AG04449 (cell line): ENCODE measurements around the gene BRIP1.

Experiments used
- CTCF ChIA-PET: fragments of 350-600 bp; formaldehyde crosslinking; extraction: SDS; loops from one replicate; lab custom pipeline; 2021; ENCODE audit warnings: antibody characterized with exemption; lab: Yijun Ruan, JAX
- POLR2A ChIA-PET: fragments of 400-600, 350-600 bp; formaldehyde crosslinking; extraction: SDS; loops from one replicate; lab custom pipeline; 2020; ENCODE audit warnings: antibody characterized with exemption, inconsistent platforms; lab: Yijun Ruan, JAX
- DNase-seq: peaks from one replicate; pipeline ENCODE4 v3.0.0-alpha.2; 2010; ENCODE audit warnings: low read depth, low spot score
- H3K4me3 ChIP-seq: 2 replicates; pipeline ENCODE4 v1.5.1; 2011; ENCODE audit warnings: low read depth, mild to moderate bottlenecking, control low read depth, low read length
- TF ChIP-seq, protein P1 (sequence below): IDR thresholded peaks from one replicate; pipeline ENCODE4 v1.5.1; 2011; ENCODE audit warnings: mild to moderate bottlenecking, moderate library complexity, low read length, control low read depth, inconsistent platforms; ENCODE audit not compliant: insufficient read depth; ENCODE audit errors: missing control alignments

The BRIP1 gene

DNA sequence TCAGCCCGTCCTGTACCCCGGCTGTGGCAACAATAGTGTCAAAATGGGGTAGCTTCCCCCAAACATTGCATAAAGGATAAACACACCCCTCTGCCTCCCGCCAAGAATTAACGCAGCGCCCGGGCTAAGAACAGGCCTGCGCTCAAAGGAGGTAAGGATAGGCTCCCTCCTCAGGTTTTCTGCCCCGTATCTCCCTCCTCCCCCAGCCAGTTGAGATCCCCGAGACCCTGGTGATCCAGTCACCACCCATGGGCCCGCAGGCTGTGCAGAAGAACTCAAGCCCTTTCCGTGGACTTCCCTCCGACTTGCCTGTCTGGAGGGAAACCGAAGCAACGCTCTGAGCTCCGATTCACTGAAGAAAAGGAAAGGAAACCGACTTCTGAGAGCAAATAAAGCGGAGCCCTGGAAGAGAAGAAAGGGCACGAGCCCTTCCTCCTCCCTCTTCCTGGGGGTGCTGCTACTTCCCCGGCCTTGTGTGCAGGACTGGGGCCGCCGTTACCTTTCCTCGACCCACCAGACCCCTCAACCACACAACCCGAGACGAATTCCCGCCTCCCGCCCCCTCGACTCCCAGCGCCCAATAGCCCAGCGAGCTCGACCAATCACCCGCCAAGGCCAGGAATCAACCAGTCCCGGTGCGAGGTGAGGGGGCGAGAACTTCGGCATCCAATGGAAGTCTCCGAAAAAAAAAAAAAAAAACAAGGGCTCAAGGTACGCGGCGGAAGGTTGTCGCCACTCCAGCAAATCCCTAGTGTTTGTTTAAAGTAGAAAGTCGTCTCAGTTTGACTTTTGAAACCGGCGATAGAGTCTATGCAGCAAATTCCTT is at the start of gene BRIP1:
Gene BRIP1 (minus strand): TSS at position 554 of the 826 bp plus-strand sequence. CDS start 1,989 bp downstream, outside the sequence.
- ChIA-PET POLR2A (interaction anchor here (0.6 to 1.8 kb wide), 5 partner anchors 51 to 319 kb away, joined by 3 to 7 read pairs (median 3); no protein-coding TSS in a partner anchor), CTCF (interaction anchor here (0.9 to 3.0 kb wide), 8 partner anchors 8 to 247 kb away, joined by 3 to 10 read pairs (median 5); no protein-coding TSS in a partner anchor)
- DNase-seq: peak; percentile 61
- TF ChIP-seq, protein P1, sequence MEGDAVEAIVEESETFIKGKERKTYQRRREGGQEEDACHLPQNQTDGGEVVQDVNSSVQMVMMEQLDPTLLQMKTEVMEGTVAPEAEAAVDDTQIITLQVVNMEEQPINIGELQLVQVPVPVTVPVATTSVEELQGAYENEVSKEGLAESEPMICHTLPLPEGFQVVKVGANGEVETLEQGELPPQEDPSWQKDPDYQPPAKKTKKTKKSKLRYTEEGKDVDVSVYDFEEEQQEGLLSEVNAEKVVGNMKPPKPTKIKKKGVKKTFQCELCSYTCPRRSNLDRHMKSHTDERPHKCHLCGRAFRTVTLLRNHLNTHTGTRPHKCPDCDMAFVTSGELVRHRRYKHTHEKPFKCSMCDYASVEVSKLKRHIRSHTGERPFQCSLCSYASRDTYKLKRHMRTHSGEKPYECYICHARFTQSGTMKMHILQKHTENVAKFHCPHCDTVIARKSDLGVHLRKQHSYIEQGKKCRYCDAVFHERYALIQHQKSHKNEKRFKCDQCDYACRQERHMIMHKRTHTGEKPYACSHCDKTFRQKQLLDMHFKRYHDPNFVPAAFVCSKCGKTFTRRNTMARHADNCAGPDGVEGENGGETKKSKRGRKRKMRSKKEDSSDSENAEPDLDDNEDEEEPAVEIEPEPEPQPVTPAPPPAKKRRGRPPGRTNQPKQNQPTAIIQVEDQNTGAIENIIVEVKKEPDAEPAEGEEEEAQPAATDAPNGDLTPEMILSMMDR: no peak
- peak within 1 kb of the TSS; percentile 79 for H3K4me3 ChIP-seq

DNA sequence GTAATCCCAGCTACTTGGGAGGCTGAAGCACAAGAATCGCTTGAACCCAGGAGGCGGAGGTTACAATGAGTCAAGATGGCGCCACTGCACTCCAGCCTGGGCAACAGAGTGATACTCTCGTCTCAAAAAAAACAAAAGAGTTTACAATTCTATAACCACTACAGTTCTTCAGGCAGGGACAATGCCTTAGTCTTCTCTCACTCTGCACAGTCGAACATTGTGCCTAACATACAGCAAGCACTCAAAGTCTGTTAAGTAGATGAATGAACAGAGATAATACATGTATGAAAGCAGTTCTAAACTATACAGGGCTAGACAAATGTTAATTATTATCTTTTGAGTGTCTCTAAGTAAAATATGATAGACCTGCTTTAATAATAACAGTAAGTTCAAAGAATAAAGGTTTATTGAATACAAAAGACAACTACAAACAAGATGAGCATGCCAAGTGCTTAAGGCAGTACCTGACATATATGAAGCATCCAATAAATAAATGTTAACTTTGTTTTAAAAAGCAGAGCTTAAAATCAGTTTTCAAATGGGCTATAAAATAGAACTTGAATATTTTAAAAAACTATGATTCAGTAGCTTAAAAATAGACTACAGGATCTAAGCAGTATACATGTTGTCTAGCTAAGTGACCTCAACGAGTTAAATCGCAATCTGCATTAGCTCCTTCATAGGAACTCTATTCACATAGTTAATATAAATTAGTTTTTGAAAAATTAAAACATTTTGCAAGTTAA is 45.1 kb upstream of the BRIP1 start:
- H3K4me3 ChIP-seq: no peak overlapping the region
- no peak for DNase-seq
- POLR2A ChIA-PET: no interaction called here

DNA sequence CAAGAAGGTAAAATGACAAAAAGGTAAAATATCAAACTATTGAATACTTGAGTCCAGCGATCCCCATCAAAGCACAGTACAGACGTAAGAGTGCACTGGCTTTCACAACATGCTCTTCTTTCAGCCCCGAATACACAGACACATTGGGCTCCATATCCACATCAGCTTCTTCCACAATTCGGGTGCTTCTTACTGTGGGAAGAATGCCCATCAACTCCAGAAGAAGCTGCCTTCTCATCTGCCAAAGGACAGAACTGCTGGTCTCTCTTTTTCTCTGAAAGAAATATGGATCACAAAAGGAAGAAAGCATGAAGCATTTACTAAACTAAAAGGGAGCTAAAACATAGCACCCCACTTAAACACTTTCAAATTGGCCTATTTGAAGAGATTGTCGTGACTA is 44.0 kb upstream of the BRIP1 start:
- ChIA-PET CTCF (interaction anchor here (0.9 kb wide), 2 partner anchors 12 to 203 kb away, joined by 3 read pairs; no protein-coding TSS in a partner anchor), POLR2A (no interaction called here)
- H3K4me3 ChIP-seq: no peak overlapping the region
- TF ChIP-seq, protein P1: no peak
- DNase-seq: no peak

More for the DNA sequence above, 45.1 kb upstream of the BRIP1 start:
- CTCF ChIA-PET: no interaction called here
- TF ChIP-seq, protein P1: no peak

DNA sequence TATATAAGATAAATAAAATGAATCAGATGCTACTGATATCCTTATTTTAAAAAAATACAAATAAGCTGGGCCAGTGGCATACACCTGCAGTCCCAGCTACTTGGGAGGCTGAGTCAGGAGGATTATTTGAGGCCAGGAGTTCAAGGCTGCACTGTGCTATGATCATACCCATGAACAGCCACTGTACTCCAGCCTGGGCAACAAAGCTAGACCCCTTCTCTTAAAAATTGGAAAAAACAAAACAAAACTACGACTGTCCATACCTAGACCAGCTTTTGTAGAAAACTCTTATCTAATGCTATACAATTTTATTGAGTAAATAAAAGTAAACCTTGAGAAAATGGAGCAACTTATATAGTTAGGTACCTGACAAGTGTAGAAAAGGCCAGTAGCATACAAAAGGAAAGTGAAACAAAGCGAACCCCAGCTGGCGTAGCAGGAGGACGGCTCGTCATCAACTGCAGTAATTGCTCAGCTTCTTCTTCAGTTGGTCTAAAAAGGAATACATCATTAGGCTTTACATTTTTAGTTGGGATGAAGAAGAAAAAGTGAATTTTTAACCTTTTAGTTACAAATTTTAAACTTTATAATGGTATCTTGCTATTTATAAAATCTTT is 40.9 kb upstream of the BRIP1 start:
- POLR2A ChIA-PET: no interaction called here
- TF ChIP-seq, protein P1: no peak
- H3K4me3 ChIP-seq: no peak overlapping the region
- no peak for DNase-seq
- CTCF ChIA-PET: interaction anchor here (1.0 to 2.3 kb wide), 2 partner anchors 42 to 206 kb away, joined by 3 to 6 read pairs; no protein-coding TSS in a partner anchor

DNA sequence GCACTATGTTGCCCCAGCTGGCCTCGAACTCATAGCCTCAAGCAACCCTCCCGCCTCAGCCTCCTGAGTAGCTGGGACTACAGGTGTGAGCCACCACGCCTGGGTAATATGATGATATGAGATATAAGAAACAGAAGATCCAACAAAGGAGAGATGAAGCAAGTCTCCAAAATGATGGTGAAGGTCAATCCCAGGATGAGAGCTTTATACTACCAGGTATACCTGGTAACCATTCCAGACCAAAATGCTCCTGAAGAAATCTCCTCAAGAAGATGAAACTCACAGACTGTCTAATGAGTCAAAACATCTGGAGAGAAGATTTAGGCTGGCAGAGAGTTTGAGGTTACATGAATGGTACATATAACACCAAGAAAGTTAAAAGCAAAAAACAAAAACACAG is 39.9 kb upstream of the BRIP1 start:
- H3K4me3 ChIP-seq: no peak overlapping the region
- ChIA-PET POLR2A (no interaction called here), CTCF (interaction anchor here (2.3 kb wide), 1 partner anchor 41 kb away, joined by 6 read pairs; no protein-coding TSS in a partner anchor)
- no peak for DNase-seq
- TF ChIP-seq, protein P1: no peak
